SK-N-MC (cell line): ENCODE data around the gene SLC35E4.

ENCODE experiments used
- EZH2 ChIP-seq: fragments of 200-600 bp; sonication (generic); IDR thresholded peaks from one replicate; pipeline ENCODE4 v1.6.1; 2017; ENCODE audit warnings: antibody characterized with exemption
- POLR2AphosphoS5 ChIP-seq: IDR thresholded peaks from 2 replicates; pipeline ENCODE4 v1.6.1; 2012; ENCODE audit warnings: mild to moderate bottlenecking, low read depth, low read length, borderline replicate concordance

GRCh38 chr22:30673136-30673535, 37.6 kb downstream of the SLC35E4 start:
- no peak for TF ChIP-seq POLR2AphosphoS5
- TF ChIP-seq EZH2, result no peak
